GM18517 (cell line): ENCODE data around the gene IL22.
A peak's percentile ranks its signal among the peaks of the same experiment; 100 is the strongest.

Experiments used
- ATAC-seq: cut with Tn5 transposase; IDR thresholded peaks from one replicate; pipeline ENCODE4 v1.9.1; 2021; ENCODE audit warnings: mild to moderate bottlenecking, moderate library complexity; ENCODE audit not compliant: unreplicated experiment

IL22 gene

GRCh38 chr12:68264158-68264855 is 10.9 kb upstream of the IL22 start:
- ATAC-seq, result no peak

- no peak for ATAC-seq
These were observed 10.0 kb upstream of the IL22 start for GRCh38 chr12:68263366-68263765.

GRCh38 chr12:68261896-68262295 is 8.5 kb upstream of the IL22 start:
- no peak for ATAC-seq

GRCh38 chr12:68260153-68260552 is 6.7 kb upstream of the IL22 start:
- no peak for ATAC-seq

GRCh38 chr12:68259318-68259940 is 6.0 kb upstream of the IL22 start:
- no peak for ATAC-seq

- ATAC-seq, result no peak
These were observed 1.3 kb downstream of the IL22 start for GRCh38 chr12:68252077-68252476.

- ATAC-seq, result no peak
These were observed 3.0 kb downstream of the IL22 start for GRCh38 chr12:68250454-68250853.

GRCh38 chr12:68247785-68248184 is 5.6 kb downstream of the IL22 start:
- no peak for ATAC-seq

- ATAC-seq, result no peak
These were observed 7.1 kb downstream of the IL22 start for GRCh38 chr12:68246350-68246749.

- no peak for ATAC-seq
These were observed 8.0 kb downstream of the IL22 start for GRCh38 chr12:68245180-68246021.

- ATAC-seq, result no peak
These were observed 10.6 kb downstream of the IL22 start for GRCh38 chr12:68242777-68243176.

GRCh38 chr12:68240975-68241374 is 12.4 kb downstream of the IL22 start:
- peak; percentile 98 for ATAC-seq

- no peak for ATAC-seq
These were observed 13.3 kb downstream of the IL22 start for GRCh38 chr12:68240079-68240478.

- no peak for ATAC-seq
These were observed 14.0 kb downstream of the IL22 start for GRCh38 chr12:68239309-68239982.

- no peak for ATAC-seq
These were observed 15.8 kb downstream of the IL22 start for GRCh38 chr12:68237619-68238018.

GRCh38 chr12:68237078-68237477 is 16.3 kb downstream of the IL22 start:
- no peak for ATAC-seq

GRCh38 chr12:68236421-68237059 is 16.9 kb downstream of the IL22 start:
- ATAC-seq, result peak; percentile 63

- no peak for ATAC-seq
These were observed 17.8 kb downstream of the IL22 start for GRCh38 chr12:68235576-68235975.

GRCh38 chr12:68234140-68234539 is 19.3 kb downstream of the IL22 start:
- ATAC-seq, result no peak

GRCh38 chr12:68233498-68233897 is 19.9 kb downstream of the IL22 start:
- no peak for ATAC-seq

GRCh38 chr12:68231691-68232090 is 21.7 kb downstream of the IL22 start:
- ATAC-seq, result no peak
